Fibroblast of the aortic adventitia (primary cell): ENCODE results near the gene LSAMP. TPM values are rescaled to one million over a fixed set of nuclear protein-coding genes. Genes with fewer than 3 reads are reported as not detected.
"Not testable (repeated sequence)": the region's sequence is repeated elsewhere in the genome, so short reads cannot be mapped to it uniquely, and the experiment has no call there.

ENCODE experiments used
- DNase-seq: peaks from one replicate; pipeline ENCODE4 v3.0.0-alpha.2; 2010; ENCODE audit warnings: low read depth
- H3K4me3 ChIP-seq: 2 replicates; pipeline ENCODE4 v1.5.1; 2011; ENCODE audit warnings: low read depth, mild to moderate bottlenecking, control low read depth, low read length, moderate library complexity
- total RNA-seq: library from RNA; depleted of rRNA; stranded (reverse); fragments of >200 nt; gene quantifications from 2 replicates; pipeline ENCODE4 v1.2.3, GENCODE V29; 2012; ENCODE audit warnings: low replicate concordance
- TF ChIP-seq, protein P1 (sequence below): IDR thresholded peaks from 2 replicates; pipeline ENCODE4 v1.5.1; 2011; ENCODE audit warnings: mild to moderate bottlenecking, low read length, control low read depth, inconsistent platforms; ENCODE audit not compliant: insufficient read depth

Gene LSAMP
- total RNA-seq, 1 donor, result 9.8 TPM

DNA sequence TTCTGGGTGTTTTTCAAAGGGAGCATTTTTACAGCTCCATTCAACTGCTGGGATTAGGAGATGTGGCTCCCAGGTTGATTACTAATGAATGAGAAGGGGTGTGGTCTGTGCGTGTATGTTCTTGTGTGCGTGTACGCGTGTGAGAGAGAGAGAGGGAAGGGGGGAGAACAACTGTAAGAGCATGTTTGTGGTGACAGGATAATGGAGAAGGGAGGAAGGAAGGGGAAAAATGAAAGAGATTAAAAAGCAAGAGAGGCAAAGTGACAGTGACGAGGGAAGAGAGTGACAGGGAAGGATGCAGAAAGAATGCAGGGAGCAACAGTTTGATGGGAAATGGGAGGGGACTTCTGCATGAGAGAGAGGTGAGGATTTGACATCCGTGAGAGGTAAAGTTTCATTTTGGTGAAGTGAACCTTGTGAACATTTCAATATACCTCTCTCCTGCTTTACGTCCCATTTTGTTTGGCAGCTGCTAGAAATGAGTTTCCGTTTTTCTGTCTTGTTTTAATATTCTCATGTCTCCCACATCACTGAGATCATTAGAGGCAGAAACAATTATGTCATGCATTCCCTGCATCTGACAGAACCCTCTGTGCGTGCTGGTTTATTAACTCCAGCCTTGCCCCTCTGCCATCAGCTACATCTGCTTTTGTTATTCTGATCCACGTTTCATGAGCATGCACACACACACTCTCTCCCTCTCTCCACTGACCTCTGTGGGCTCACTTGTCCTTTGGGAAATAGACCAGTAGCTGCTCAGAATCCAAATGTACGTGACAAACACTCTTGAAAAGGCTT, 660.3 kb downstream of the LSAMP start:
- peak overlapping the region; percentile 70 for H3K4me3 ChIP-seq
- TF ChIP-seq, protein P1, sequence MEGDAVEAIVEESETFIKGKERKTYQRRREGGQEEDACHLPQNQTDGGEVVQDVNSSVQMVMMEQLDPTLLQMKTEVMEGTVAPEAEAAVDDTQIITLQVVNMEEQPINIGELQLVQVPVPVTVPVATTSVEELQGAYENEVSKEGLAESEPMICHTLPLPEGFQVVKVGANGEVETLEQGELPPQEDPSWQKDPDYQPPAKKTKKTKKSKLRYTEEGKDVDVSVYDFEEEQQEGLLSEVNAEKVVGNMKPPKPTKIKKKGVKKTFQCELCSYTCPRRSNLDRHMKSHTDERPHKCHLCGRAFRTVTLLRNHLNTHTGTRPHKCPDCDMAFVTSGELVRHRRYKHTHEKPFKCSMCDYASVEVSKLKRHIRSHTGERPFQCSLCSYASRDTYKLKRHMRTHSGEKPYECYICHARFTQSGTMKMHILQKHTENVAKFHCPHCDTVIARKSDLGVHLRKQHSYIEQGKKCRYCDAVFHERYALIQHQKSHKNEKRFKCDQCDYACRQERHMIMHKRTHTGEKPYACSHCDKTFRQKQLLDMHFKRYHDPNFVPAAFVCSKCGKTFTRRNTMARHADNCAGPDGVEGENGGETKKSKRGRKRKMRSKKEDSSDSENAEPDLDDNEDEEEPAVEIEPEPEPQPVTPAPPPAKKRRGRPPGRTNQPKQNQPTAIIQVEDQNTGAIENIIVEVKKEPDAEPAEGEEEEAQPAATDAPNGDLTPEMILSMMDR, result no peak

DNA sequence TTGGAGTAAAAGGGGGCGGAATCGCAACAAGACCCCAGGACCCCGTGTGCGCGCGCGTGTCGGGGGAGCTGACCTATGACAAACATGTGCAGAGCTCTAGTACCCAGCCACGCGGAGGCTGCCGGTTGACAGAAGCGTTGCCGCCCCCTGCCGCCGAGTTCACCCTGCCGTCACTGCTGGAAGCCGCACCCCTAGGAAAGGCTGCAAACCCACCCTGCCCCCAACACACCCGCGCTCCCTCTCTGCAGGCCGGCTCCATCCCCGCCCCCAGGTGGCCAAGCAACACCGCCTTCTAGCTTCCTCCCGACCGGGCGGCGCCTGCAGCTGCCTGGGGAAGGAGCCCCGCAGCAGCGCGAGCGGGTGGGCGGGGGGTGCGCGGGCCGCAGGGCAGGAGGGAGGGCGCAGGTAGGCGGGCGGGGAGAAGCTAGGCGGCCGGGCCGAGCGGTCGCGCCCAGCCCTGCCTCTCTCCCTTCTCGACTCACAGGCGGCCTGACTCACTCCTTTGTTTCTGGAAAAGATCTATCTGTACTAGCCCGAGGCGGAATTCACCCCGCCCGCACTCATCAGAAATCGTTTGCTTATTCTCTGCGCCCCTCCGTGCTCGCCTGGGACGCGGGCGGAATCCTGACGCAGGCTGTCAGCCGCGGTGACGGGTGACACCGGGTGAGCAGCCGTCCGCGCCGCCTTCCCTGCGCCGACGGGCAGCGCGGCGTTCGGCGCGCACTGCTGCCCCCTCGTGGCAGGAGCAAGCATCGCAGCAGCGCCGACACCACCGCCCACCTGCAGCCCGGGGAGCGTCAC, 661.1 kb downstream of the LSAMP start:
- DNase-seq, result peak; percentile 88
- TF ChIP-seq, protein P1, result peak; percentile 84
- H3K4me3 ChIP-seq, result peak overlapping the region; percentile 70

More for the DNA sequence above, 660.3 kb downstream of the LSAMP start:
- peak; percentile 75 for DNase-seq

DNA sequence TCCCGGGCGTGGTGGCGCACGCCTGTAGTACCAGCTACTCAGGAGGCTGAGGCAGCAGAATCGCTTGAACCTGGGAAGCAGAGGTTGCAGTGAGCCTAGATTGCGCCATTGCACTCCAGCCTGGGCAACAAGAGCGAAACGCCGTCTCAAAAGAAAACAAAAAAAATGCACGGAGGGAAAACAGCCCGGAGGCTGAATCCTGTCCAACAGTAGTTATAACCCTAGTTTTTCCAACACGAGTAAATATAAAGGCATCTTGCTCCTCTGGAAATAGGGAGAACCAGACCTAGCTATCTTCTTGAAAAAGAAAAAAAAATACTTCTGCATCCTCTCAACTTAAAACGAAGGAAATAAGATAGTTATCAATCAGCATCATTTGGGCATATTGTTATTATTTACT, 661.9 kb downstream of the LSAMP start:
- H3K4me3 ChIP-seq, result peak overlapping the region; percentile 70
- not testable (repeated sequence) for DNase-seq

DNA sequence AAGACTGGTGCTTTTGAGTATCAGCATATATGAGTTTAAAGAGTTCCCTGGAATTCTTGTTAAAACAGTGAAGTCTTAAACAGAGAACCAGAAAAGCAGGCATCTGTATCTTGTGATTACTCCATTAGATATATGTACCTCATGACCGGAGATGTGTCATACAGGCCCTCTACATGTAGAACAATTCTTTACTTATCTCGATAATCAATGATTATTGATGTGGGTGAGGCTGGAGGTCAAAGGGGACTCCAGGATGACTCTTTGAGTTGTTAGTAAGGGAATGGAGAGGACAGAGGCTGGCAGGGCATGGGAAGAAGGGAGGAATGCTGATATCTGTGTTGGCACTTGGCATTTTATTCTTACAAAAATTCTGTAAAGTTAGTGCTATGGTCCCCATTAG, 666.3 kb downstream of the LSAMP start:
- TF ChIP-seq, protein P1, result no peak
- no peak for DNase-seq
- no peak overlapping the region for H3K4me3 ChIP-seq

DNA sequence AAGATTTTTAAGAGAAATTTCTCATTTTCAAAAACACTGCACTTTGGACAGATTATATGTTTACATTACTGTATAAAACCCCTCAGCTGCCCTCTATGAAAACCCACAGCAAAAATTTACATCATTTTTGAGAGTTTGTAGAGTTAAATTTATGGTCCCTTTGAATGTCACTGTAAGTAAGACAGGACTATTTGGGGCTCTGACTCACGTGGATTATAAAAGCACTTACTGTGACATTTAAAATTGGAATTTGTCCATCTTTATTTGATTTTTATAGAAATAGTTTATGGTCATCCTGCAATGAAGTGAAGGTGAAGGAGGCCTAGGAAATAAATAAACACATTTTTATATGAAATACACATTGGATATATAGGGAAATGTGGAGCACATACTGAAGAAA, 672.3 kb downstream of the LSAMP start:
- TF ChIP-seq, protein P1, result no peak
- no peak overlapping the region for H3K4me3 ChIP-seq
- DNase-seq, result no peak

DNA sequence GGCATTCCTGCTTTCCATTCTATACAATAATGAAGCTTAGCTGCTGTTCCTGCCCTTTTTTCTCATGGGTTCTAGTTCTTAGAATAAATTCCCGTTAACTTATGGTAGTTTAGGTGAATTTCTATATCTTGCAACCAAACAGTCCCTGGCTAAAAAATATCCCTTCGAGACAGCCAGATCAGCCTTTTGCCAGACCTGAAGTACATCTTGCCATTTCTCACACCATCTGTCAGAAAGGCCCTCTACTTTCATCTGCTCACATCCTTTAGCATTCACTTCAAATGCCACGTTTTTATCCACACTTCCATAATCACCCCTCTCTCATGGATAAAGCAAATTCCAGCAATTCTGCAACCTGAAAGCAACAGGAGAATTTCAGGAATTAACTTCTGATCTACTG, 676.6 kb downstream of the LSAMP start:
- TF ChIP-seq, protein P1, result no peak
- no peak for DNase-seq
- H3K4me3 ChIP-seq, result no peak overlapping the region
